ENCODE data around the gene GBA3. TPM values are rescaled to one million over a fixed set of nuclear protein-coding genes. Genes with fewer than 3 reads are reported as not detected.

GBA3 gene
- total RNA-seq, 4 donors from 2014 or later: 2.8 to 66.1 (median 24.7) TPM

GRCh38 chr4:22689428-22689827 lies 3.3 kb upstream of the GBA3 start:
- intact Hi-C loops (cut with DNase I; ENCODE audit: low total_unique reads) (loop anchor here (5.0 kb wide), 1 partner anchor 277 kb away; no protein-coding TSS in a partner anchor), in situ Hi-C loops (cut with MboI; ENCODE audit: low pct_ligation_motif_present in 1 of 4, low pct_unique_long_range_greater_than_20kb in 1 of 4, low sequenced_read_pairs in 3 of 4) (loop anchor here in 3 of 4 donors (10.0 to 25.0 kb wide), 3 partner anchors 277 to 902 kb away; no protein-coding TSS in a partner anchor)
- no peaks in the 10 kb centered on the region for H3K9me3 ChIP-seq
- H3K27me3 ChIP-seq: no peaks in the 10 kb centered on the region
- peaks cover 0 to 22% (median 8%) of the 10 kb centered on the region in 4 donors for H3K4me1 ChIP-seq
- H3K27ac ChIP-seq: no peak overlapping the region
- WGBS, 2 donors (ENCODE audit: low coverage in 1 of 2): 88 to 89% methylated on average over 3 of the region's 3 CpGs
- no peak for DNase-seq
- no peak overlapping the region for H3K4me3 ChIP-seq
- no peaks in the 10 kb centered on the region for H3K36me3 ChIP-seq
- no peak for TF ChIP-seq POLR2A (IDR thresholded peaks at IDR 0.05)
- TF ChIP-seq, protein P1, sequence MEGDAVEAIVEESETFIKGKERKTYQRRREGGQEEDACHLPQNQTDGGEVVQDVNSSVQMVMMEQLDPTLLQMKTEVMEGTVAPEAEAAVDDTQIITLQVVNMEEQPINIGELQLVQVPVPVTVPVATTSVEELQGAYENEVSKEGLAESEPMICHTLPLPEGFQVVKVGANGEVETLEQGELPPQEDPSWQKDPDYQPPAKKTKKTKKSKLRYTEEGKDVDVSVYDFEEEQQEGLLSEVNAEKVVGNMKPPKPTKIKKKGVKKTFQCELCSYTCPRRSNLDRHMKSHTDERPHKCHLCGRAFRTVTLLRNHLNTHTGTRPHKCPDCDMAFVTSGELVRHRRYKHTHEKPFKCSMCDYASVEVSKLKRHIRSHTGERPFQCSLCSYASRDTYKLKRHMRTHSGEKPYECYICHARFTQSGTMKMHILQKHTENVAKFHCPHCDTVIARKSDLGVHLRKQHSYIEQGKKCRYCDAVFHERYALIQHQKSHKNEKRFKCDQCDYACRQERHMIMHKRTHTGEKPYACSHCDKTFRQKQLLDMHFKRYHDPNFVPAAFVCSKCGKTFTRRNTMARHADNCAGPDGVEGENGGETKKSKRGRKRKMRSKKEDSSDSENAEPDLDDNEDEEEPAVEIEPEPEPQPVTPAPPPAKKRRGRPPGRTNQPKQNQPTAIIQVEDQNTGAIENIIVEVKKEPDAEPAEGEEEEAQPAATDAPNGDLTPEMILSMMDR (IDR thresholded peaks at IDR 0.05): no peak

DNA sequence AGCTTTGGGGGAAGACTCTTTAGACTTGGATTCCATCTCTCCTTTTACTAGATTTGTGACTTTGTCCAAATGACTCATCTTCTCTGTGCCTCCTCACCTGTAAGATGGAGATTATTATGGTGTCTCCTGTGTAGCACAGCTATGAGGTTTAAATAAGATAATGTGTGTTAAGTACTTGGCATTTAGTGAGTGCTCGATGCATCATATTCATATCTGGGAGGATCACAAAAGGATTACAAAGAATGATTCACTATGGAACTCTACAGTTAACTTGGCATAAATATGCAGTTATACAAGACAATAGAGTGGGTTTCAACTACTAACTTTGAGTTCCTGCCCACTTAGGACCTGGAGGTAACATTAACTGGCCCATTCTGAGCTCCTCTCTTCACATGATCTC lies 2.3 kb downstream of the GBA3 start:
- peaks cover 0 to 38% (median 8%) of the 10 kb centered on the region in 4 donors for H3K4me1 ChIP-seq
- TF ChIP-seq POLR2A (IDR thresholded peaks at IDR 0.05) (no peak), EP300 (IDR thresholded peaks at IDR 0.05; ENCODE audit: low read depth) (no peak), POLR2AphosphoS5 (IDR thresholded peaks at IDR 0.05) (no peak)
- TF ChIP-seq, protein P1 (IDR thresholded peaks at IDR 0.05): no peak
- WGBS, 2 donors (ENCODE audit: low coverage in 1 of 2): 90 to 97% methylated on average over 1 of the region's 1 CpG
- in situ Hi-C loops (cut with MboI; ENCODE audit: low pct_ligation_motif_present in 1 of 4, low pct_unique_long_range_greater_than_20kb in 1 of 4, low sequenced_read_pairs in 3 of 4): loop anchor here (10.0 to 25.0 kb wide), 3 partner anchors 283 to 908 kb away; no protein-coding TSS in a partner anchor
- intact Hi-C loops (cut with DNase I; ENCODE audit: low total_unique reads): no loop called here
- H3K27ac ChIP-seq: no peak overlapping the region
- H3K27me3 ChIP-seq: no peaks in the 10 kb centered on the region
- no peaks in the 10 kb centered on the region for H3K9me3 ChIP-seq
- H3K4me3 ChIP-seq: no peak overlapping the region
- no peaks in the 10 kb centered on the region for H3K36me3 ChIP-seq
- DNase-seq: no peak

DNA sequence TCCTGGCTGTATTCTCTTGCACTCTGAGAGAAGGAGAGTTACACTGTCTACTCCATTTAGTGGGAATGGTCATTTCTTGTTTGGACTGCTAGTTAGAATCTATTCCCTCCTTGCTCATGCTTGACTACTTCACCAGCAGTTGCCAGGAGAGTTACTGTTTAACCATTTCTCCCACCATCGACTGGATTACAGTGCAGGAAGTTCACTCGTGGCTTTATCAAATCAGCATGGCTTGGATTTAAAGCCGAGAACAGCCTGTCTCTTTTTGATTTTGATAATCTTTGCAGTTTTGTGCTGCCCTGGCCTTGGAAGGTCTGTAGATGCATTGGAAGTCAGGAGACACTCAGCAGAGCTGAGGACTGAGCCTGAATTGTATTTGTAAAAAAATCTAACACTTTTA lies 3.2 kb downstream of the GBA3 start:
- 32 to 60% methylated on average over 3 of the region's 3 CpGs for WGBS, 2 donors (ENCODE audit: low coverage in 1 of 2)
- Histone ChIP-seq H3K36me3 (no peaks in the 10 kb centered on the region), H3K4me3 (no peak overlapping the region), H3K27ac (peak overlapping the region in 3 of 4 donors; percentile 8 to 60 (median 35)), H3K4me1 (peaks cover 0 to 38% (median 8%) of the 10 kb centered on the region in 4 donors), H3K27me3 (no peaks in the 10 kb centered on the region), H3K9me3 (no peaks in the 10 kb centered on the region)
- intact Hi-C loops (cut with DNase I; ENCODE audit: low total_unique reads) (no loop called here), in situ Hi-C loops (cut with MboI; ENCODE audit: low pct_ligation_motif_present in 1 of 4, low pct_unique_long_range_greater_than_20kb in 1 of 4, low sequenced_read_pairs in 3 of 4) (loop anchor here (10.0 to 25.0 kb wide), 3 partner anchors 284 to 909 kb away; no protein-coding TSS in a partner anchor)
- TF ChIP-seq, protein P1 (IDR thresholded peaks at IDR 0.05): no peak
- TF ChIP-seq EP300 (IDR thresholded peaks at IDR 0.05; ENCODE audit: low read depth) (no peak), POLR2AphosphoS5 (IDR thresholded peaks at IDR 0.05) (no peak), POLR2A (IDR thresholded peaks at IDR 0.05) (no peak)
- DNase-seq: peak; percentile 11

- peaks cover 0 to 3% (median 0%) of the 10 kb centered on the region in 4 donors for H3K4me1 ChIP-seq
- no peak overlapping the region for H3K27ac ChIP-seq
- H3K36me3 ChIP-seq: no peaks in the 10 kb centered on the region
- in situ Hi-C loops (cut with MboI; ENCODE audit: low pct_ligation_motif_present in 1 of 4, low pct_unique_long_range_greater_than_20kb in 1 of 4, low sequenced_read_pairs in 3 of 4): no loop called here
- WGBS, 2 donors (ENCODE audit: low coverage in 1 of 2): 72 to 94% methylated on average over 3 to 6 of the region's 6 CpGs
- no peaks in the 10 kb centered on the region for H3K27me3 ChIP-seq
- intact Hi-C loops (cut with DNase I; ENCODE audit: low total_unique reads): no loop called here
- H3K9me3 ChIP-seq: peaks cover 0 to 4% of the 10 kb centered on the region in 2 donors
- no peak for DNase-seq
- TF ChIP-seq POLR2AphosphoS5 (IDR thresholded peaks at IDR 0.05) (no peak), EP300 (IDR thresholded peaks at IDR 0.05; ENCODE audit: low read depth) (no peak)
- TF ChIP-seq, protein P1 (IDR thresholded peaks at IDR 0.05): no peak
- no peak overlapping the region for H3K4me3 ChIP-seq
Measured at GRCh38 chr4:22703912-22704311, 11.2 kb downstream of the GBA3 start.

All from transverse colon (tissue), 4 donors.